K562 (cell line): ENCODE results near the gene HS3ST1. TPM values are rescaled to one million over a fixed set of nuclear protein-coding genes. Genes with fewer than 3 reads are reported as not detected.

ENCODE experiments used
- ATAC-seq: fragments of 200-7000 bp; cut with Tn5 transposase; 3 replicates; pipeline ENCODE4 v1.9.1; 2020; ENCODE audit warnings: moderate library complexity
- BruUV-seq: library from RNA; stranded (reverse); fragments of 400-500 nt; replicated peaks from 2 replicates; lab custom pipeline; 2021; lab: Mats Ljungman, UMichigan
- CTCF ChIA-PET: fragments of 300-600 bp; formaldehyde crosslinking; extraction: SDS; loops from one replicate; lab custom pipeline; 2021; ENCODE audit warnings: low intra/inter-chr PET ratio; lab: Yijun Ruan, JAX
- POLR2A ChIA-PET: fragments of 300-600, 350-650 bp; sonication (Branson Sonifier 250); formaldehyde crosslinking; extraction: SDS; loops from one replicate; lab custom pipeline; 2021; ENCODE audit warnings: antibody characterized with exemption, inconsistent platforms; lab: Yijun Ruan, JAX
- DNase-seq, 4 experiments: peaks; one replicate each; pipeline versions ENCODE4 v3.0.0 to v3.0.0-alpha.2; 2011 to 2018; ENCODE audit warnings: low spot score in 3 of 4, mixed read lengths in 3 of 4; ENCODE audit errors: extremely low read depth in 1 of 4
- FAIRE-seq: peaks from 2 replicates; lab custom pipeline; 2011; peaks lifted over from hg19 to GRCh38; lab: Jason Lieb, UNC
- H2AFZ ChIP-seq: 2 replicates; pipeline ENCODE4 v1.6.0; 2011; ENCODE audit warnings: low read depth, low read length, control low read depth, inconsistent platforms
- H3K27ac ChIP-seq: fragments of 200-600 bp; 3 replicates; pipeline ENCODE4 v1.8.0; 2011; ENCODE audit warnings: low read depth, mild to moderate bottlenecking, control low read depth, inconsistent platforms, low read length, moderate library complexity, mixed read lengths; ENCODE audit errors: extremely low read depth
- H3K27me3 ChIP-seq, 2 experiments: fragments of 300-600 bp in 1 of 2; 2 replicates in 1 of 2; 3 replicates in 1 of 2; pipeline versions ENCODE4 v1.6.0 to v1.8.0; 2011; ENCODE audit warnings: inconsistent platforms in 2 of 2, low read length in 2 of 2, mild to moderate bottlenecking in 1 of 2, mixed read lengths in 1 of 2, moderate library complexity in 1 of 2; ENCODE audit not compliant: control insufficient read depth in 2 of 2, insufficient read depth in 2 of 2
- H3K36me3 ChIP-seq: fragments of 300-600 bp; 3 replicates; pipeline ENCODE4 v1.8.0; 2011; ENCODE audit warnings: mild to moderate bottlenecking, low read length, inconsistent platforms; ENCODE audit not compliant: control insufficient read depth, insufficient read depth
- H3K4me1 ChIP-seq, 2 experiments: fragments of 200-600 bp in 1 of 2; replicated peaks in 1 of 2; 2 replicates in 1 of 2; 3 replicates in 1 of 2; pipeline versions ENCODE4 v1.5.1 to v1.8.0; 2011; ENCODE audit warnings: inconsistent platforms in 2 of 2, low read length in 2 of 2, mild to moderate bottlenecking in 1 of 2, mixed read lengths in 1 of 2, moderate library complexity in 1 of 2; ENCODE audit not compliant: control insufficient read depth in 2 of 2, insufficient read depth in 2 of 2
- H3K4me2 ChIP-seq: 2 replicates; pipeline ENCODE4 v1.6.1; 2011; ENCODE audit warnings: low read length, control low read depth, inconsistent platforms, mixed read lengths; ENCODE audit not compliant: insufficient read depth
- H3K4me3 ChIP-seq: fragments of 200-600 bp; sonication (generic), shearing (Covaris generic); 2 replicates; pipeline ENCODE4 v1.5.1; 2016; ENCODE audit warnings: control low read depth, inconsistent platforms
- H3K79me2 ChIP-seq: fragments of 200-600 bp; 3 replicates; pipeline ENCODE4 v1.8.0; 2011; ENCODE audit warnings: low read length, inconsistent platforms; ENCODE audit not compliant: control insufficient read depth, insufficient read depth
- H3K9ac ChIP-seq, 2 experiments: 2 replicates each; pipeline versions ENCODE4 v1.6.0 to v1.6.1; 2011; ENCODE audit warnings: low read depth in 2 of 2, low read length in 2 of 2, control low read depth in 1 of 2, inconsistent platforms in 1 of 2, mild to moderate bottlenecking in 1 of 2, mixed read lengths in 1 of 2; ENCODE audit not compliant: insufficient read depth in 1 of 2
- H3K9me1 ChIP-seq: one replicate; pipeline ENCODE4 v1.6.0; 2011; ENCODE audit warnings: inconsistent platforms, mild to moderate bottlenecking, low read length, moderate library complexity; ENCODE audit not compliant: control insufficient read depth, insufficient read depth
- H3K9me3 ChIP-seq: replicated peaks from 2 replicates; pipeline ENCODE4 v1.5.1; 2011; ENCODE audit warnings: low read depth, low read length, inconsistent platforms; ENCODE audit not compliant: control insufficient read depth, insufficient read depth
- H4K20me1 ChIP-seq: replicated peaks from 2 replicates; pipeline ENCODE4 v1.6.1; 2011; ENCODE audit warnings: low read length, inconsistent platforms, mixed read lengths; ENCODE audit not compliant: control insufficient read depth, insufficient read depth
- HNRNPL ChIP-seq: fragments of 200-400 bp; formaldehyde crosslinking; IDR thresholded peaks from 2 replicates; pipeline ENCODE4 v1.6.1; 2017; ENCODE audit warnings: low read depth, mild to moderate bottlenecking, low read length
- PCBP2 ChIP-seq: fragments of 200-400 bp; formaldehyde crosslinking; IDR thresholded peaks from 2 replicates; pipeline ENCODE4 v1.6.1; 2018; ENCODE audit warnings: low read length, low read depth, mild to moderate bottlenecking, moderate library complexity; ENCODE audit not compliant: poor library complexity, severe bottlenecking
- PHF8 ChIP-seq: fragments of 200-600 bp; sonication (generic); IDR thresholded peaks from 2 replicates; pipeline ENCODE4 v1.6.1; 2012; ENCODE audit warnings: mixed run types, mild to moderate bottlenecking, inconsistent platforms, low read length, moderate library complexity, borderline replicate concordance
- PTRF ChIP-seq: fragments of 450-650 bp; IDR thresholded peaks from 2 replicates; pipeline ENCODE4 v1.6.1; 2016; ENCODE audit warnings: mild to moderate bottlenecking, missing genetic modification characterization, missing compliant biosample characterization
- SMC3 ChIP-seq: conservative IDR thresholded peaks from 2 replicates; pipeline ENCODE4 v1.6.1; 2011; ENCODE audit warnings: low read depth, low read length, improper control_type of control experiment; ENCODE audit not compliant: insufficient read depth
- USF1 ChIP-seq: sonication (generic); formaldehyde crosslinking; IDR thresholded peaks from 2 replicates; pipeline ENCODE4 v1.9.0; 2022; ENCODE audit warnings: mild to moderate bottlenecking, missing genetic modification reagents
- ZBTB17 ChIP-seq: fragments of 450-650 bp; formaldehyde crosslinking; IDR thresholded peaks from 2 replicates; pipeline ENCODE4 v1.4.0; 2020; ENCODE audit warnings: mild to moderate bottlenecking
- ZNF57 ChIP-seq: fragments of 450-650 bp; formaldehyde crosslinking; IDR thresholded peaks from 2 replicates; pipeline ENCODE4 v1.4.0; 2020; ENCODE audit warnings: mild to moderate bottlenecking, moderate library complexity
- ZNF780A ChIP-seq: fragments of 250-450 bp; sonication (Bioruptor Pico); IDR thresholded peaks from 2 replicates; pipeline ENCODE4 v1.5.0; 2021; ENCODE audit warnings: mild to moderate bottlenecking
- in situ Hi-C: fragments of 300-500 bp; cut with MboI; formaldehyde crosslinking; loops from 4 replicates; pipeline ENCODE4 v1.15.0; 2018; ENCODE audit warnings: inconsistent platforms, mixed read lengths
- intact Hi-C: fragments of 100-400 bp; cut with micrococcal nuclease; formaldehyde crosslinking; loops from 2 replicates; pipeline ENCODE4 v1.14.2; 2022
- polyA plus RNA-seq, 8 experiments: library from polyadenylated mRNA; depleted of rRNA in 4 of 8; stranded (reverse) in 5 of 8; unstranded in 3 of 8; fragments of >200 nt; fragmentation: Nextera tagmentation in 2 of 8; fragmentation: Illumina TruSeq in 1 of 8; extraction: Ambion mirVana in 2 of 8; extraction: Trizol in 1 of 8; gene quantifications; 2 replicates each; pipeline versions ENCODE4 v1.2.1 to v1.2.3, GENCODE V29; 2011 to 2014; ENCODE audit warnings: inconsistent platforms in 1 of 8, missing spikeins in 1 of 8
- total RNA-seq, 7 experiments: library from RNA; depleted of rRNA in 6 of 7; stranded (reverse); fragments of >200 nt in 6 of 7; fragmentation: Illumina TruSeq in 2 of 7; extraction: Trizol in 2 of 7; gene quantifications; 2 replicates each; pipeline versions ENCODE4 v1.2.1 to v1.2.3, GENCODE V29; 2011 to 2021; ENCODE audit warnings: low replicate concordance in 1 of 7

HS3ST1 gene
- total and polyA plus RNA-seq, 9 of the 15 experiments (the other 6 are each of a cell fraction or from before 2014, with no cell fraction given): 0.02 TPM; not detected in 8

DNA sequence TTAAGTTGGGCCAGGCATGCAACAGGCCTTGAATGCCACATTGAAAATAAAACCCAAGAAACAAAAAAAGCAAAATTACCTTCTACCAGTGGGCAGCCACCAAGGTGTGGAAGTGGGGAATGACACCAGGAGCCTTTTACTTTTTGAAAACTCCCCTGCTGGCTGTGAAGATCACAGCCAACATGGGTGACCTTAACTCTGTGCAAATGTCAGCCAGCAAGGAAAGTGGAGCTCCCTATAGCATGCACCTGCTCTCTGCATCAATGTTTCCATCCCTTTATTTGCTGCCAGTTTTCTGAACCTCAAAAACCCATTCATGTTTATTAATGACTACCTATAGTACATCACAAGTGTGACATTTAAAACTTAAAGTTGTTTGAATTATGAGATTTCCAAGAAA is 63.7 kb downstream of the HS3ST1 start:
- no peak overlapping the region for H3K4me2 ChIP-seq
- H3K4me1 ChIP-seq: no peaks in the 10 kb centered on the region
- in situ Hi-C loops: no loop called here
- no peak overlapping the region for H3K4me3 ChIP-seq
- TF ChIP-seq PHF8: no peak
- TF ChIP-seq HNRNPL: no peak
- no peak for TF ChIP-seq SMC3
- no peak for TF ChIP-seq PTRF (tag)
- TF ChIP-seq USF1 (CRISPR knock-in tag): no peak
- FAIRE-seq (no peak), DNase-seq (no peak), ATAC-seq (no peak)
- H3K27me3 ChIP-seq: no peaks in the 10 kb centered on the region
- H3K9me3 ChIP-seq: no peaks in the 10 kb centered on the region
- POLR2A ChIA-PET: no interaction called here
- CTCF ChIA-PET: no interaction called here
- H3K9ac ChIP-seq: no peak overlapping the region
- no peak overlapping the region for H2AFZ ChIP-seq
- intact Hi-C loops: no loop called here
- no peaks in the 10 kb centered on the region for H3K79me2 ChIP-seq
- no peaks in the 10 kb centered on the region for H3K36me3 ChIP-seq
- H3K27ac ChIP-seq: no peak overlapping the region
- no peaks in the 10 kb centered on the region for H3K9me1 ChIP-seq
- BruUV-seq: no TSS peak
- no peaks in the 10 kb centered on the region for H4K20me1 ChIP-seq

DNA sequence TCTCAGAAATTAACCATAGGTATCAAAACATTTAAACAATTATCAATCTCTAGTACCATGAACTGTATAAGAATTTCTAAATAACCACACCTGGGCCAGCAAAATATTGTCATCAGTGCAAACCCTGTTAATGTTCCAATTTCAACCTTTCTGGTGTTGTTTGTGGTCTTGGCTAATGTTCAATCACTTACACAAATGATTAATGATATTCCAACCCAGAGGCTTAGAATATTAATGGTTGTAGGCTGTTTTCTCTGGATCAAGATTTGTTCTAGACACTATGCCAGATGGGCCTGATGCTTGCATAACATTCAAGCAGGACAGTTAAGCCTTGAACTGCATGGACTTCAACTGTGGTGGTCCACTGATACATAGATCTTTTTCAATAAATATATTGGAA is 69.1 kb downstream of the HS3ST1 start:
- H3K27me3 ChIP-seq: no peaks in the 10 kb centered on the region
- no peak for DNase-seq
- H4K20me1 ChIP-seq: no peaks in the 10 kb centered on the region
- intact Hi-C loops (no loop called here), in situ Hi-C loops (no loop called here)
- H3K79me2 ChIP-seq: no peaks in the 10 kb centered on the region
- no peak overlapping the region for H2AFZ ChIP-seq
- no peak for ATAC-seq
- POLR2A ChIA-PET: no interaction called here
- H3K4me2 ChIP-seq: no peak overlapping the region
- no peaks in the 10 kb centered on the region for H3K36me3 ChIP-seq
- no peak overlapping the region for H3K27ac ChIP-seq
- no peaks in the 10 kb centered on the region for H3K4me1 ChIP-seq
- no peak for FAIRE-seq
- H3K9me3 ChIP-seq: no peaks in the 10 kb centered on the region
- no peak overlapping the region for H3K4me3 ChIP-seq
- no TSS peak for BruUV-seq
- no peak overlapping the region for H3K9ac ChIP-seq
- H3K9me1 ChIP-seq: no peaks in the 10 kb centered on the region
- no peak for TF ChIP-seq ZNF57
- no peak for TF ChIP-seq ZBTB17 (CRISPR knock-in tag)
- no peak for TF ChIP-seq PCBP2
- TF ChIP-seq ZNF780A (CRISPR knock-in tag): no peak
- CTCF ChIA-PET: no interaction called here
